ENCODE data around the gene ZNF662. TPM values are rescaled to one million over a fixed set of nuclear protein-coding genes. Genes with fewer than 3 reads are reported as not detected.

The ZNF662 gene
- total and polyA plus RNA-seq, 12 donors: 1.8 to 17.6 (median 7.2) TPM

- Histone ChIP-seq H3K4me3 (no peak overlapping the region), H3K4me1 (replicated peaks in 1 of 2) (no peaks in the 10 kb centered on the region)
Observed at GRCh38 chr3:42937334-42937733, 31.4 kb downstream of the ZNF662 start.

GRCh38 chr3:42942693-42943092 lies 36.8 kb downstream of the ZNF662 start:
- Histone ChIP-seq H3K4me1 (replicated peaks in 1 of 2) (no peaks in the 10 kb centered on the region), H3K4me3 (no peak overlapping the region), H3K27ac (no peak overlapping the region), H3K9me3 (replicated peaks in 1 of 3) (no peaks in the 10 kb centered on the region), H3K36me3 (replicated peaks in 1 of 2) (no peaks in the 10 kb centered on the region), H3K27me3 (no peaks in the 10 kb centered on the region)
- intact Hi-C loops (cut with DNase I): no loop called here
- no peak for DNase-seq
- no peak for TF ChIP-seq POLR2A (IDR thresholded peaks at IDR 0.05)
- no peak for TF ChIP-seq CTCF (IDR thresholded peaks at IDR 0.05)
- 73 to 86% (median 82%) methylated on average over 1 of the region's 1 CpG for WGBS, 4 donors

More at GRCh38 chr3:42937334-42937733, 31.4 kb downstream of the ZNF662 start:
- Histone ChIP-seq H3K9me3 (replicated peaks in 1 of 3) (no peaks in the 10 kb centered on the region), H3K36me3 (replicated peaks in 1 of 2) (no peaks in the 10 kb centered on the region), H3K27me3 (no peaks in the 10 kb centered on the region), H3K27ac (no peak overlapping the region)
- TF ChIP-seq CTCF (IDR thresholded peaks at IDR 0.05) (no peak), POLR2A (IDR thresholded peaks at IDR 0.05) (no peak)
- WGBS, 4 donors: 89 to 93% (median 91%) methylated on average over 3 of the region's 3 CpGs
- DNase-seq: no peak
- intact Hi-C loops (cut with DNase I): no loop called here

GRCh38 chr3:42946050-42946449 lies 40.1 kb downstream of the ZNF662 start:
- no peak overlapping the region for H3K4me3 ChIP-seq
- H3K27me3 ChIP-seq: no peaks in the 10 kb centered on the region
- no peak for TF ChIP-seq POLR2A (IDR thresholded peaks at IDR 0.05)
- H3K27ac ChIP-seq: no peak overlapping the region
- no peak for DNase-seq
- H3K9me3 ChIP-seq (replicated peaks in 1 of 3): no peaks in the 10 kb centered on the region
- no peaks in the 10 kb centered on the region for H3K36me3 ChIP-seq (replicated peaks in 1 of 2)
- WGBS, 4 donors: 78 to 85% (median 84%) methylated on average over 5 of the region's 5 CpGs
- H3K4me1 ChIP-seq (replicated peaks in 1 of 2): no peaks in the 10 kb centered on the region
- intact Hi-C loops (cut with DNase I): no loop called here

GRCh38 chr3:42957573-42957972 lies 51.6 kb downstream of the ZNF662 start:
- no peaks in the 10 kb centered on the region for H3K4me1 ChIP-seq (replicated peaks in 1 of 2)
- no peaks in the 10 kb centered on the region for H3K36me3 ChIP-seq (replicated peaks in 1 of 2)
- 65 to 84% (median 82%) methylated on average over 3 of the region's 3 CpGs for WGBS, 4 donors
- no peaks in the 10 kb centered on the region for H3K27me3 ChIP-seq
- intact Hi-C loops (cut with DNase I): no loop called here
- no peak for DNase-seq
- no peak overlapping the region for H3K4me3 ChIP-seq
- no peaks in the 10 kb centered on the region for H3K9me3 ChIP-seq (replicated peaks in 1 of 3)
- H3K27ac ChIP-seq: no peak overlapping the region
- TF ChIP-seq POLR2A (IDR thresholded peaks at IDR 0.05): no peak
- TF ChIP-seq CTCF (IDR thresholded peaks at IDR 0.05): no peak

GRCh38 chr3:42960282-42960681 lies 54.3 kb downstream of the ZNF662 start:
- intact Hi-C loops (cut with DNase I): loop anchor here (5.0 to 10.0 kb wide), 2 partner anchors 197 to 545 kb away; no protein-coding TSS in a partner anchor
- TF ChIP-seq POLR2A (IDR thresholded peaks at IDR 0.05) (no peak), CTCF (IDR thresholded peaks at IDR 0.05) (no peak)

More at GRCh38 chr3:42960282-42960681, 54.3 kb downstream of the ZNF662 start:
- WGBS, 4 donors: 66 to 75% (median 72%) methylated on average over 5 of the region's 5 CpGs
- Histone ChIP-seq H3K4me1 (replicated peaks in 1 of 2) (no peaks in the 10 kb centered on the region), H3K27me3 (no peaks in the 10 kb centered on the region), H3K36me3 (replicated peaks in 1 of 2) (no peaks in the 10 kb centered on the region), H3K9me3 (replicated peaks in 1 of 3) (no peaks in the 10 kb centered on the region), H3K27ac (no peak overlapping the region), H3K4me3 (no peak overlapping the region)
- DNase-seq: no peak
